Activated naive CD8-positive, alpha-beta T cell treated with anti-CD3 and anti-CD28 coated beads, Interleukin-2, amount 50 U/mL, for 24 hours (primary cell): ENCODE data around the gene NLRP8.
"Not testable (repeated sequence)": the region's sequence is repeated elsewhere in the genome, so short reads cannot be mapped to it uniquely, and the experiment has no call there.

ENCODE experiments used
- ATAC-seq: fragments of 150-1000 bp; cut with Tn5 transposase; one replicate; pipeline ENCODE4 v1.10.0; 2021
- DNase-seq: peaks from one replicate; pipeline ENCODE4 v3.0.0; 2021
- H3K27ac Mint-ChIP-seq: one replicate; pipeline ENCODE4 v1.8.0; 2021; ENCODE audit warnings: mild to moderate bottlenecking, mixed read lengths
- H3K27me3 Mint-ChIP-seq: one replicate; pipeline ENCODE4 v1.8.0; 2021; ENCODE audit warnings: mixed read lengths
- H3K36me3 Mint-ChIP-seq: one replicate; pipeline ENCODE4 v1.8.0; 2021; ENCODE audit warnings: low read depth, mixed read lengths
- H3K4me1 Mint-ChIP-seq: one replicate; pipeline ENCODE4 v1.8.0; 2021; ENCODE audit warnings: mixed read lengths
- H3K4me3 Mint-ChIP-seq: one replicate; pipeline ENCODE4 v1.8.0; 2021; ENCODE audit warnings: mild to moderate bottlenecking, moderate library complexity, mixed read lengths
- H3K9me3 Mint-ChIP-seq: one replicate; pipeline ENCODE4 v1.8.0; 2021; ENCODE audit warnings: mixed read lengths

Gene NLRP8

DNA sequence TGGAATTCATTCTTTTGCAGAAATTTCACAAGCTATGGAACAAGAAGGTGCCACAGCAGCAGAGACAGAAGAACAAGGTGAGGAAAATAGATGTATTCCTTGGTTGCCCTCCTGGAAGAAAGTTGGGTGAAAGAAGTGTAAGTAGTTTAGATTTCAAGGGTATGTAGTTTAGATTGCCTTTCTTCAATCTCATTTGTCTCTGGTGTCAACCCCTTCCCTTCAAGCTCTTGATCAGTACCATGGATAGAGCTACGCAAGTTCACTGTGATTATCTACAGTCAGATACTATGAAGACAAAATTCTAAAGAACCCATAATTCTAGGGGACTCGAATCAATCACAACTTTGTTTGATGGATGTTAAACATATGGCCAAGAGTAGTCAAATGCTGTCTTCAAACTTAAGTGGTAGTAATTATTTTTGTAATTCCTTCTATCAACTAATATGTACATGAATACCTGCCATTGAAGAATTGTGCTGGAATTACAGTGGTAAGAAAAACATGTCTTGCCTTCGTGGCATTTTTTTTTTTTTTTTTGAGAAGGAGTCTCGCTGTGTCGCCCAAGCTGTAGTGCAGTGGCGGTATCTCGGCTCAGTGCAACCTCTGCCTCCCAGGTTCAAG is 72.8 kb downstream of the NLRP8 start:
- not testable (repeated sequence) for H3K4me1 Mint-ChIP-seq, H3K4me3 Mint-ChIP-seq, H3K36me3 Mint-ChIP-seq, H3K27ac Mint-ChIP-seq, H3K27me3 Mint-ChIP-seq, ATAC-seq, DNase-seq
- peaks cover 28% of the 10 kb centered on the region for H3K9me3 Mint-ChIP-seq

DNA sequence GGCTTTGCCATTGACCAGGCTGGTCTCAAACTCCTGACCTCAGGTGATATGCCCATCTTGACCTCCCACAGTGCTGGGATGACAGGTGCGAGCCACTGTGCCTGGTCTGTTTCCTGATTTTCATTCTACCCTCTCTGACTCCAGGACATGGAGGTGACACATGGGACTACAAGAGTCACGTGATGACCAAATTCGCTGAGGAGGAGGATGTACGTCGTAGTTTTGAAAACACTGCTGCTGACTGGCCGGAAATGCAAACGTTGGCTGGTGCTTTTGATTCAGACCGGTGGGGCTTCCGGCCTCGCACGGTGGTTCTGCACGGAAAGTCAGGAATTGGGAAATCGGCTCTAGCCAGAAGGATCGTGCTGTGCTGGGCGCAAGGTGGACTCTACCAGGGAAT is 79.1 kb downstream of the NLRP8 start:
- Mint-ChIP-seq H3K4me1 (no peaks in the 10 kb centered on the region), H3K36me3 (no peaks in the 10 kb centered on the region), H3K9me3 (peaks cover 4% of the 10 kb centered on the region), H3K27me3 (no peaks in the 10 kb centered on the region), H3K27ac (no peak overlapping the region), H3K4me3 (no peak overlapping the region)
- ATAC-seq (no peak), DNase-seq (no peak)
